Testis (tissue), 3 donors: ENCODE data around the gene RPE. TPM values are rescaled to one million over a fixed set of nuclear protein-coding genes. Genes with fewer than 3 reads are reported as not detected.

Source experiments
- DNase-seq: peaks from one replicate; pipeline ENCODE4 v3.0.0-alpha.2; 2019
- H3K27ac ChIP-seq, 2 donors: fragments of 200-600 bp; sonication (generic); one replicate each; pipeline ENCODE4 v1.5.1; 2019
- H3K27me3 ChIP-seq: fragments of 200-600 bp; sonication (generic); one replicate; pipeline ENCODE4 v1.5.1; 2019
- H3K36me3 ChIP-seq: fragments of 200-600 bp; sonication (generic); one replicate; pipeline ENCODE4 v1.5.1; 2017; ENCODE audit warnings: low read depth; ENCODE audit errors: missing control alignments
- H3K4me1 ChIP-seq: fragments of 200-600 bp; sonication (generic); one replicate; pipeline ENCODE4 v1.5.1; 2019
- H3K4me3 ChIP-seq, 2 donors: fragments of 200-600 bp; sonication (generic); one replicate each; pipeline ENCODE4 v1.5.1; 2017 to 2019
- H3K9me3 ChIP-seq: fragments of 200-600 bp; sonication (generic); one replicate; pipeline ENCODE4 v1.5.1; 2017
- POLR2A ChIP-seq: fragments of 450-650 bp; IDR thresholded peaks from one replicate; pipeline ENCODE4 v1.6.1; 2017; ENCODE audit warnings: antibody characterized with exemption, mild to moderate bottlenecking, moderate library complexity
- WGBS, 2 donors: methylation state at CpG; one replicate each; pipeline ENCODE4 v1.1.5; 2018; 5-methylcytosine and 5-hydroxymethylcytosine counted together
- intact Hi-C: fragments of 100-400 bp; cut with DNase I; formaldehyde crosslinking; loops from one replicate; pipeline ENCODE4 v1.15.1; 2023; ENCODE audit warnings: low total_unique reads
- polyA plus RNA-seq: library from polyadenylated mRNA; stranded (reverse); fragments of 350-450 nt; fragmentation: Illumina TruSeq; extraction: RNeasy Lipid Tissue Mini Kit (QIAGEN cat#74804); gene quantifications from one replicate; pipeline ENCODE4 v1.2.3, GENCODE V29; 2014; ENCODE audit warnings: low read depth, low replicate concordance; ENCODE audit not compliant: insufficient read depth
- total RNA-seq, 2 donors: library from RNA; depleted of rRNA; stranded (reverse); fragments of >200 nt; gene quantifications; one replicate each; pipeline ENCODE4 v1.2.3, GENCODE V29; 2016
- TF ChIP-seq, protein P1 (sequence below), 3 experiments: fragments of 450-650 bp in 2 of 3; fragments of 200-600 bp in 1 of 3; sonication (generic) in 1 of 3; IDR thresholded peaks; one replicate each; pipeline ENCODE4 v1.5.1; 2016 to 2019; ENCODE audit warnings: antibody characterized with exemption in 3 of 3, mild to moderate bottlenecking in 2 of 3, moderate library complexity in 1 of 3

The RPE gene
- total and polyA plus RNA-seq, 3 donors from 2014 or later: 26.9 to 58.7 (median 35.9) TPM

- no peak overlapping the region for H3K27ac ChIP-seq
- TF ChIP-seq POLR2A: no peak
- TF ChIP-seq, protein P1, sequence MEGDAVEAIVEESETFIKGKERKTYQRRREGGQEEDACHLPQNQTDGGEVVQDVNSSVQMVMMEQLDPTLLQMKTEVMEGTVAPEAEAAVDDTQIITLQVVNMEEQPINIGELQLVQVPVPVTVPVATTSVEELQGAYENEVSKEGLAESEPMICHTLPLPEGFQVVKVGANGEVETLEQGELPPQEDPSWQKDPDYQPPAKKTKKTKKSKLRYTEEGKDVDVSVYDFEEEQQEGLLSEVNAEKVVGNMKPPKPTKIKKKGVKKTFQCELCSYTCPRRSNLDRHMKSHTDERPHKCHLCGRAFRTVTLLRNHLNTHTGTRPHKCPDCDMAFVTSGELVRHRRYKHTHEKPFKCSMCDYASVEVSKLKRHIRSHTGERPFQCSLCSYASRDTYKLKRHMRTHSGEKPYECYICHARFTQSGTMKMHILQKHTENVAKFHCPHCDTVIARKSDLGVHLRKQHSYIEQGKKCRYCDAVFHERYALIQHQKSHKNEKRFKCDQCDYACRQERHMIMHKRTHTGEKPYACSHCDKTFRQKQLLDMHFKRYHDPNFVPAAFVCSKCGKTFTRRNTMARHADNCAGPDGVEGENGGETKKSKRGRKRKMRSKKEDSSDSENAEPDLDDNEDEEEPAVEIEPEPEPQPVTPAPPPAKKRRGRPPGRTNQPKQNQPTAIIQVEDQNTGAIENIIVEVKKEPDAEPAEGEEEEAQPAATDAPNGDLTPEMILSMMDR (IDR thresholded peaks at IDR 0.05): no peak
- no peaks in the 10 kb centered on the region for H3K36me3 ChIP-seq
- no peak overlapping the region for H3K4me3 ChIP-seq
- H3K4me1 ChIP-seq: no peaks in the 10 kb centered on the region
- intact Hi-C loops: no loop called here
- WGBS, 2 donors: 94 to 100% methylated on average over 3 of the region's 3 CpGs
- no peaks in the 10 kb centered on the region for H3K9me3 ChIP-seq
- H3K27me3 ChIP-seq: no peaks in the 10 kb centered on the region
- DNase-seq: no peak
Measured at GRCh38 chr2:210055825-210056224, 53.4 kb downstream of the RPE start.

DNA sequence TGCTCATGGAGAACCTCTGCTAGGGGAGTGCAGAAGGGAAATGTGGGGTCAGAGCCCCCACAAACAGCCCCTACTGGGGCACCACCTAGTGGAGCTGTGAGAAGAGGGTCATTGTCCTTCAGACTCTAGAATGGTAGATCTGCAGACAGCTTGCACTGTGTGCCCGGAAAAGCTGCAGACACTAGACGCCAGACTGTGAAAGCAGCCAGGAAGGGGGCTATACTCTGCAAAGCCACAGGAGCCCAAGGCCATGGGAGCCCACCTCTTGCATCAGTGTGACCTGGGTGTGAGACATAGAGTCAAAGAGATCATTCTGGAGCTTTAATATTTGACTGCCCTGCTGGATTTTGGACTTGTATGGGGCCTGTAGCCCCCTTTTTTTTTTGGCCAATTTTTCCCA, 60.9 kb downstream of the RPE start:
- Histone ChIP-seq H3K4me1 (no peaks in the 10 kb centered on the region), H3K4me3 (no peak overlapping the region), H3K27ac (no peak overlapping the region), H3K27me3 (no peaks in the 10 kb centered on the region), H3K36me3 (no peaks in the 10 kb centered on the region), H3K9me3 (no peaks in the 10 kb centered on the region)
- WGBS, 2 donors: 95 to 100% methylated on average over 2 of the region's 2 CpGs
- TF ChIP-seq, protein P1 (IDR thresholded peaks at IDR 0.05): no peak
- no peak for TF ChIP-seq POLR2A
- intact Hi-C loops: no loop called here
- DNase-seq: no peak

Other genes with a start within 250 kb of the RPE start
- gene UNC80, start 230.8 kb upstream of the RPE start, total RNA-seq: 10 to 100 TPM; 34.8 to 46.1 TPM
- 8.2 TPM for gene UNC80, start 230.8 kb upstream of the RPE start, polyA plus RNA-seq
- gene KANSL1L, start 168.8 kb downstream of the RPE start, total RNA-seq: 10 to 100 TPM; 53.0 to 80.4 TPM
- 39.7 TPM for gene KANSL1L, start 168.8 kb downstream of the RPE start, polyA plus RNA-seq
- gene ACADL, start 222.8 kb downstream of the RPE start, total RNA-seq: 10 to 100 TPM; 18.1 to 18.5 TPM
- 4.5 TPM for gene ACADL, start 222.8 kb downstream of the RPE start, polyA plus RNA-seq